Prostate gland (tissue), 2 donors: Measurements from ENCODE around the gene RAB15. TPM values are rescaled to one million over a fixed set of nuclear protein-coding genes. Genes with fewer than 3 reads are reported as not detected.

Experiments used
- DNase-seq: peaks from one replicate; pipeline ENCODE4 v3.0.0-alpha.2; 2019; ENCODE audit warnings: low spot score
- H3K27ac ChIP-seq, 2 donors: fragments of 200-600 bp; sonication (generic); 2 replicates each; pipeline ENCODE4 v1.5.1; 2017 to 2019
- H3K27me3 ChIP-seq: fragments of 200-600 bp; sonication (generic); replicated peaks from 2 replicates; pipeline ENCODE4 v1.5.1; 2019; ENCODE audit not compliant: insufficient read depth
- H3K36me3 ChIP-seq, 2 donors: fragments of 200-600 bp; sonication (generic); 1 replicate in 1 of 2; 2 replicates in 1 of 2; pipeline versions ENCODE4 v1.5.1 to v1.8.1; 2017 to 2019
- H3K4me1 ChIP-seq: fragments of 200-600 bp; sonication (generic); replicated peaks from 2 replicates; pipeline ENCODE4 v1.5.1; 2019
- H3K4me3 ChIP-seq, 2 donors: fragments of 200-600 bp; sonication (generic); 2 replicates each; pipeline ENCODE4 v1.5.1; 2017 to 2019
- H3K9me3 ChIP-seq: fragments of 200-600 bp; sonication (generic); 2 replicates; pipeline ENCODE4 v1.5.1; 2017
- POLR2A ChIP-seq: fragments of 450-650 bp; IDR thresholded peaks from one replicate; pipeline ENCODE4 v1.6.1; 2016; ENCODE audit warnings: antibody characterized with exemption, mild to moderate bottlenecking
- POLR2AphosphoS5 ChIP-seq: sonication (generic); formaldehyde crosslinking; IDR thresholded peaks from one replicate; pipeline ENCODE4 v1.6.1; 2017; ENCODE audit warnings: antibody characterized with exemption
- WGBS: methylation state at CpG from one replicate; pipeline ENCODE4 v1.1.5; 2018; 5-methylcytosine and 5-hydroxymethylcytosine counted together
- intact Hi-C: fragments of 100-400 bp; cut with DNase I; formaldehyde crosslinking; loops from one replicate; pipeline ENCODE4 v1.14.2; 2022
- total RNA-seq, 2 donors: library from RNA; depleted of rRNA; stranded (reverse); fragments of >200 nt; gene quantifications; one replicate each; pipeline ENCODE4 v1.1.0, GENCODE V29; 2016
- TF ChIP-seq, protein P1 (sequence below), 4 experiments: fragments of 200-600 bp in 2 of 4; fragments of 450-650 bp in 2 of 4; sonication (generic) in 2 of 4; IDR thresholded peaks; 1 replicate in 3 of 4; 2 replicates in 1 of 4; pipeline ENCODE4 v1.5.1; 2016 to 2019; ENCODE audit warnings: antibody characterized with exemption in 4 of 4, mild to moderate bottlenecking in 2 of 4, moderate library complexity in 2 of 4

Gene RAB15
- total RNA-seq, 2 donors from 2014 or later, result 10.1 to 17.5 TPM

DNA sequence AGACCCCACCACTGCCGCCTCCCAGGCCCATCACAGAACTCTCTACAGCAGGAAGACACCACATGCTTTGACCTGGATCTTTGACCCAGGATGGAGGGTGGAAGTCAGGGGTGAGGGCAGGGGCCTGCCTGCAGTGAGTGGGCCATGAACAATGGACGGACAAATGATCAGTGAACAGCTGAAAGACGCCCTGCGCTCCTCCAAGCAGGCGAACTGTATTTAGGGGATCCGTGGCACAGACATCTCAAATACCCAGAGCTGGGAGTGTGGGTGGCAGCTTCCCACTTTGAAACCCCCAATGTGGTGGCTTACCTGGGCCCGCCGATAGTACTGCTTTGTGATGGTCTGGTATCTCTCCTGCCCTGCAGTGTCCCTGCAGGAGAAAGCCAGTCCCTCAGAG lies 20.8 kb downstream of the RAB15 start:
- peaks cover 0 to 3% of the 10 kb centered on the region in 2 donors for H3K36me3 ChIP-seq
- H3K27me3 ChIP-seq, result no peaks in the 10 kb centered on the region
- no peak overlapping the region for H3K27ac ChIP-seq
- H3K4me3 ChIP-seq, result no peak overlapping the region
- H3K9me3 ChIP-seq, result no peaks in the 10 kb centered on the region
- intact Hi-C loops, result no loop called here
- no peak for DNase-seq
- 97% methylated on average over 8 of the region's 8 CpGs for WGBS
- no peak for TF ChIP-seq POLR2AphosphoS5
- TF ChIP-seq POLR2A, result no peak
- TF ChIP-seq, protein P1, sequence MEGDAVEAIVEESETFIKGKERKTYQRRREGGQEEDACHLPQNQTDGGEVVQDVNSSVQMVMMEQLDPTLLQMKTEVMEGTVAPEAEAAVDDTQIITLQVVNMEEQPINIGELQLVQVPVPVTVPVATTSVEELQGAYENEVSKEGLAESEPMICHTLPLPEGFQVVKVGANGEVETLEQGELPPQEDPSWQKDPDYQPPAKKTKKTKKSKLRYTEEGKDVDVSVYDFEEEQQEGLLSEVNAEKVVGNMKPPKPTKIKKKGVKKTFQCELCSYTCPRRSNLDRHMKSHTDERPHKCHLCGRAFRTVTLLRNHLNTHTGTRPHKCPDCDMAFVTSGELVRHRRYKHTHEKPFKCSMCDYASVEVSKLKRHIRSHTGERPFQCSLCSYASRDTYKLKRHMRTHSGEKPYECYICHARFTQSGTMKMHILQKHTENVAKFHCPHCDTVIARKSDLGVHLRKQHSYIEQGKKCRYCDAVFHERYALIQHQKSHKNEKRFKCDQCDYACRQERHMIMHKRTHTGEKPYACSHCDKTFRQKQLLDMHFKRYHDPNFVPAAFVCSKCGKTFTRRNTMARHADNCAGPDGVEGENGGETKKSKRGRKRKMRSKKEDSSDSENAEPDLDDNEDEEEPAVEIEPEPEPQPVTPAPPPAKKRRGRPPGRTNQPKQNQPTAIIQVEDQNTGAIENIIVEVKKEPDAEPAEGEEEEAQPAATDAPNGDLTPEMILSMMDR (IDR thresholded peaks at IDR 0.05), result no peak
- H3K4me1 ChIP-seq, result no peaks in the 10 kb centered on the region

DNA sequence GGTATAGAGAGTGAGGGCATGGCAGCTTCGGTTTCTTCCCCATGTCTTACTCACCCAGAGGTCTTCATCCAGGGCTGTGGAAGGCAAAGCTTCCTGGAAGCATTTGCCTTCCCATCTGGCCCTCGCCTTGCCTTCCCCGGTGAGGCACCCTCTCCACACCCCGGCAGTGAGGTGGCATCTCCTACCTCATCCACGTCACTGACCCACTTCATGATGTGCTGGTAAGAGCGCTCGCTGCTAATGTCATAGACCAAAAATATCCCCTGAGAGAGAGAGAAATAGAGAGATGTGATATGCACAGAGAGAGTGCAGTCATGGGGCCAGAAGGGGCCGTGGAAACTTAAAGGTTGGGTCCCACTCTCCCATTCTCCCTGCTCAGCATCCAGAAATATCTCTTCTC lies 21.2 kb downstream of the RAB15 start:
- WGBS, result 96% methylated on average over 8 of the region's 8 CpGs
- Histone ChIP-seq H3K4me3 (no peak overlapping the region), H3K27ac (no peak overlapping the region), H3K27me3 (no peaks in the 10 kb centered on the region), H3K9me3 (no peaks in the 10 kb centered on the region), H3K36me3 (peaks cover 0 to 3% of the 10 kb centered on the region in 2 donors), H3K4me1 (no peaks in the 10 kb centered on the region)
- intact Hi-C loops, result no loop called here
- no peak for DNase-seq
- TF ChIP-seq POLR2A (no peak), POLR2AphosphoS5 (no peak)
- TF ChIP-seq, protein P1 (IDR thresholded peaks at IDR 0.05), result no peak

DNA sequence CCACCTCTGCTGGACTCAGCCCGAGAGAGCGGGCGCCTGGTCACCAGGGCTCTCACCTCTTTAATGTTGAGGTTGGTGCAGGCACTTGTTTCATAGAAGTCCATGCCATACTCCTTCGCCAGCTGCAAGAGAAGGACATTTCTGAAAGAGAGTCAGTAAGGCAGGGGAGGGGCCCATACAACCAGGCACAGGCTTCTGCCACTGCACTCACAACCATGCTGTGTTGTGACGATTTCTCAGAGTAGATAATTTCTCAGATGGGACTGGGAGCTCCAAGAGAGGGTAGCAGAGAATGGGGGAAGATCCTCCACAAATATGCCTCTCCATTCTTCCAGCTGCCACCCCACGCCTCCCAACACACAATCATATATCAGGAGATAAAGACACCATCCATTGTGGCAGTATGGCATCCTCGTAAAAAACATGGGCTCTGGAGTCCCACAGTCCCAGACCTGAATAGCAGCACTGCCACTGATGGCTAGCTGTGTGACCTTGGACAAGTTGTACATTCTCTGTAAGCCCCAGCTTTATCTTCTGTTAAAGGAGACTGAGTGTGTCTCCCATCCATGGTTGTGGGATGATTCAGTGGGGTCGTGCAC lies 23.4 kb downstream of the RAB15 start:
- no peaks in the 10 kb centered on the region for H3K4me1 ChIP-seq
- DNase-seq, result no peak
- no peak overlapping the region for H3K27ac ChIP-seq
- TF ChIP-seq POLR2A (no peak), POLR2AphosphoS5 (no peak)
- TF ChIP-seq, protein P1 (IDR thresholded peaks at IDR 0.05), result no peak
- intact Hi-C loops, result no loop called here
- H3K4me3 ChIP-seq, result no peak overlapping the region
- H3K27me3 ChIP-seq, result no peaks in the 10 kb centered on the region
- WGBS, result 89% methylated on average over 8 of the region's 8 CpGs
- H3K36me3 ChIP-seq, result peaks cover 0 to 3% of the 10 kb centered on the region in 2 donors
- no peaks in the 10 kb centered on the region for H3K9me3 ChIP-seq

DNA sequence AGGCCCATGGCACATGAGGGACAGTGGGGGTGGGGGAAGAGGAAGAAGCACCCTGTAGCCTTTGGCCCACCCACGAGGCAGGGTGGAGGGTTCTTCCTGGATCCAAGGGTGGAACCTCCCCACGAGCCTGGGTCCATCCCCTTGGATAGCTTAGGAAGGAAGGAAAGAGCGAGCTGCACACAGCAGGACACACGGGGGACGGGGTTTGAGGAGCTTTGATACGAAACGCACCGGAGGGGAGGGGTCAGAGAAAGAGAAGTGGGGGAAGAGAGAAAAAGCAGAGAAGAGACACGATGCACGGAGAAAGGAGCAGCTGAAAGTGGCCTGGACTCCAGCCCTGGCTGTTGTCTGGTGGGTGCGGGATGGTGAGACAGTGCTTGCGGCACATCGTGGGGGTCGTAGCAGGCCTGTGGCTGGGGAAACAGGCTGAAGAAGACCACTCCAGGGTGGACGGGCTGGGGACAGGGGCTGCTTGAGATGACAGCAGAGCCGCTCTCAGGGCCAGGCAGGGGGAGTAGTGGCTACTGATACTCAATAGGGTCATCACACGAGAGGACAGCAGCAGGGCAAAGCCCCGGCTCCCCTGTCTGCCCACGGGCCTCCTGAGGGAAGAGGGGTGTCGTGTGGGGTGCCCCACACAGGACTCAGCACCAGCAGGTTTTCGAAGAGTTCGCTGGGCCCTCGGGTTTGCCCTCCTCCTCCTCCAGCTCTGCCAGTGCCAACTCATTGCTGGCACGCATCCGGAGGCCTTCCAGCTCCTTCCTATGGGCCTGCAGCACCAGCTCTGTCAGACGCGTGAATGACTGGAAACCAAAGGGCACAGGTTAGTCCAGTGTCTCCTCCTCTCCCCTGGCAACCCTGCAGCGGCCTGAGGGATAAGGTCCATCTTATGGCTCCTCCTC lies 24.2 kb downstream of the RAB15 start:
- no peaks in the 10 kb centered on the region for H3K9me3 ChIP-seq
- intact Hi-C loops, result no loop called here
- H3K4me1 ChIP-seq, result no peaks in the 10 kb centered on the region
- 86% methylated on average over 26 of the region's 28 CpGs for WGBS
- H3K4me3 ChIP-seq, result no peak overlapping the region
- H3K36me3 ChIP-seq, result peaks cover 0 to 3% of the 10 kb centered on the region in 2 donors
- H3K27me3 ChIP-seq, result no peaks in the 10 kb centered on the region
- no peak overlapping the region for H3K27ac ChIP-seq
- DNase-seq, result no peak
- no peak for TF ChIP-seq POLR2A
- TF ChIP-seq POLR2AphosphoS5, result no peak
- TF ChIP-seq, protein P1 (IDR thresholded peaks at IDR 0.05), result no peak
